Activated CD4-positive, alpha-beta memory T cell treated with anti-CD3 and anti-CD28 coated beads, Interleukin-2, amount 10 ng/mL, durations not matched to agents 7 days and 5 days (primary cell): Measurements from ENCODE around the gene PTGES3L. TPM values are rescaled to one million over a fixed set of nuclear protein-coding genes. Genes with fewer than 3 reads are reported as not detected.
A peak's percentile ranks its signal among the peaks of the same experiment; 100 is the strongest.
"Not testable (repeated sequence)": the region's sequence is repeated elsewhere in the genome, so short reads cannot be mapped to it uniquely, and the experiment has no call there.

ENCODE experiments used
- CTCF ChIA-PET: fragments of 350-600 bp; sonication (Branson Sonifier 250); formaldehyde crosslinking; loops from one replicate; lab custom pipeline; 2021; ENCODE audit warnings: antibody characterized with exemption, inconsistent platforms; lab: Charles Lee
- POLR2A ChIA-PET: fragments of 350-600 bp; sonication (Branson Sonifier 250); formaldehyde crosslinking; loops from one replicate; lab custom pipeline; 2021; ENCODE audit warnings: antibody characterized with exemption; lab: Charles Lee
- DNase-seq: peaks from one replicate; pipeline ENCODE4 v3.0.0-alpha.2; 2020
- H3K27ac Mint-ChIP-seq: one replicate; pipeline ENCODE4 v1.8.0; 2021; ENCODE audit warnings: mild to moderate bottlenecking, mixed read lengths
- H3K27me3 Mint-ChIP-seq: one replicate; pipeline ENCODE4 v1.8.0; 2021; ENCODE audit warnings: mixed read lengths
- H3K36me3 Mint-ChIP-seq: one replicate; pipeline ENCODE4 v1.8.0; 2021; ENCODE audit warnings: low read depth, mixed read lengths
- H3K4me1 Mint-ChIP-seq: one replicate; pipeline ENCODE4 v1.8.0; 2021; ENCODE audit warnings: mixed read lengths
- H3K4me3 Mint-ChIP-seq: one replicate; pipeline ENCODE4 v1.8.0; 2021; ENCODE audit warnings: mild to moderate bottlenecking, mixed read lengths
- H3K9me3 Mint-ChIP-seq: one replicate; pipeline ENCODE4 v1.8.0; 2021; ENCODE audit warnings: mixed read lengths
- total RNA-seq, 2 experiments: library from RNA; stranded (reverse); gene quantifications; one replicate each; pipeline ENCODE4 v1.2.3, GENCODE V29; 2021

The PTGES3L gene
- total RNA-seq, 2 experiments from 2014 or later = 0.40 to 0.65 TPM

DNA sequence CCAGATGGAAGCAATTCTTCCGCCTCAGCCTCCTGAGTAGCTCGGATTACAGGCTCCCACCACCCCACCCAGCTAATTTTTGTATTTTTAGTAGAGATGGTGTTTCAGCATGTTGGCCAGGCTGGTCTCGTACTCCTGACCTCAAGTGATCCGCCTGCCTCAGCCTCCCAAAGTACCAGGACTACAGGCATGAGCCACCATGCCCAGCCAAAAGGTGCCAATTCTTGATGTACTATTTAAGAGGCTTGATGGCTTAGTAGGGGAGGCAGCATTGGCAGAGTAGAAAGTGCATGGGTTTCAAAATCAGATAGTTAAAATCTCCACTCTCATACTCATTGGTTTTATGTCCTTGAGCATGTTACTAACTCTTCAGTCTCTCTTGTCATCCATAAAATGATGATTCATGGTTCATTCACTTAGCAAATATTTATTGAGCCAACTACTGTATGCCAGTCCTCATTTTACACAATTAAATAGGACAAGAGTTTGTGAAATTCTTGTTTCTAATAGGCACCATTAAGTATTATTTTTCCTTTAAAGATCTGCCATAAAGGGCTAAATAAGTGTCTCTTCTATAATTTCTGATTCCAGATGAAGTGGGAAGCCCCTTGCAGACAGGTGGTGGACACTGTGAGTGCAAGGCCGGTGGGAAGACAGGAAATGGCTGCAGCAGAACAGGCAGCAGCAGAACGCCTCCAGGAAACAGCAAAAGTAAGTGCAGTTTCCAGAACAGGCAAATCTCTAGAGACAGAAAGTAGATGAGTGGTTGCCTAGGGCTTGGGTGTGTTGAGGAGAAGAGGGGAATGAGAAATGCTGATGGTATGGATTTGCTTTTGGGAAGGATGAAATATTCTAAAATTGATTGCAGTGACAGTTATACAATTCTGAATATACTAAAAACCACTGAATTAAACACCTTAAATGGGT is 10.1 kb upstream of the PTGES3L start:
- no peak overlapping the region for H3K27ac Mint-ChIP-seq
- no peaks in the 10 kb centered on the region for H3K9me3 Mint-ChIP-seq
- no peak for DNase-seq
- no peak overlapping the region for H3K4me3 Mint-ChIP-seq
- no peaks in the 10 kb centered on the region for H3K27me3 Mint-ChIP-seq
- POLR2A ChIA-PET = interaction anchor here (4.9 kb wide), 1 partner anchor 8 kb away, joined by 15 read pairs; the partner anchor contains the start of gene RPL27
- peaks cover 7% of the 10 kb centered on the region for H3K4me1 Mint-ChIP-seq
- peaks cover 74% of the 10 kb centered on the region for H3K36me3 Mint-ChIP-seq
- CTCF ChIA-PET = no interaction called here

DNA sequence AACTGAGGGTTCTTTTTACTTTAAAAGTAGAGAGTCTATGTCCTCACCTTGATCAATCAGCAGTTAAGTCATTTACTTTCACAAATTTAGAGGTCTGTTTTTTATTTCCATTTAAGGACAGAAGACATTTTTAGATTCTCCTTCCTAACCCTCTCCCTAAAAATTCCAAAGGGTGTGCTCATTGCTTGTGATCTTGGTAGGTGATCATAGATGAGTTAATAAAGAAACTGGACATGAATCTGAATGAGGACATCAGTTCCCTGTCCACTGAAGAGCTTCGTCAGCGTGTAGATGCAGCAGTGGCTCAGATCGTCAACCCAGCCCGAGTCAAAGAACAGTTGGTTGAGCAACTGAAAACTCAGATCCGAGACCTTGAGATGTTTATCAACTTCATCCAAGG is 9.3 kb upstream of the PTGES3L start:
- Mint-ChIP-seq H3K9me3 (no peaks in the 10 kb centered on the region), H3K4me3 (no peak overlapping the region), H3K27ac (no peak overlapping the region), H3K4me1 (peaks cover 13% of the 10 kb centered on the region), H3K36me3 (peaks cover 71% of the 10 kb centered on the region), H3K27me3 (no peaks in the 10 kb centered on the region)
- ChIA-PET POLR2A (interaction anchor here (4.9 kb wide), 1 partner anchor 9 kb away, joined by 15 read pairs; the partner anchor contains the start of gene RPL27), CTCF (no interaction called here)
- DNase-seq = no peak

DNA sequence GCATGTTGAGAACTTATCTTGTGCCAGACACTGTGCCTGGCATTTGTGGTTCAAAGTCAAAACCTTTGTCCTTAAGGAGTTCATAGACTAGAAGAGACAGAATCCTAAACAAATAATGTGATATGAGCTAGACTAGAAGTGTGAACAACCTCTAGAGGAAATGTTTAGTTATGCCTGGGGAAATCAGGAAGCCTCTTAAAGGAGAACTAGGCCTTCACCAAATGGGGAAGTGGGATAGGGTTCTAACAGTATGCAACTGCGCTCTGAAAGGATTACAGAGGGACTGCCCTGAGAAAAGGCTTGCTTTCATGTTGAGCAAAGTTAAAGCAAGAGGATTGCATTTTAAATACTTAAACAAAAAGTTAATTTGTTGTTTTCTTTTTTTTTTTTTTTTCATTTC is 5.3 kb upstream of the PTGES3L start:
- H3K27me3 Mint-ChIP-seq = no peaks in the 10 kb centered on the region
- H3K4me1 Mint-ChIP-seq = peaks cover 31% of the 10 kb centered on the region
- POLR2A ChIA-PET = interaction anchor here (0.6 to 4.9 kb wide), 2 partner anchors 13 to 281 kb away, joined by 3 to 15 read pairs; partner anchors contain the start of gene RPL27
- H3K9me3 Mint-ChIP-seq = no peaks in the 10 kb centered on the region
- H3K36me3 Mint-ChIP-seq = peaks cover 58% of the 10 kb centered on the region
- DNase-seq = no peak
- peak overlapping the region; percentile 29 for H3K27ac Mint-ChIP-seq
- H3K4me3 Mint-ChIP-seq = no peak overlapping the region
- CTCF ChIA-PET = interaction anchor here (0.7 to 2.6 kb wide), 2 partner anchors 9 to 13 kb away, joined by 3 to 9 read pairs; partner anchors contain the start of gene RPL27

DNA sequence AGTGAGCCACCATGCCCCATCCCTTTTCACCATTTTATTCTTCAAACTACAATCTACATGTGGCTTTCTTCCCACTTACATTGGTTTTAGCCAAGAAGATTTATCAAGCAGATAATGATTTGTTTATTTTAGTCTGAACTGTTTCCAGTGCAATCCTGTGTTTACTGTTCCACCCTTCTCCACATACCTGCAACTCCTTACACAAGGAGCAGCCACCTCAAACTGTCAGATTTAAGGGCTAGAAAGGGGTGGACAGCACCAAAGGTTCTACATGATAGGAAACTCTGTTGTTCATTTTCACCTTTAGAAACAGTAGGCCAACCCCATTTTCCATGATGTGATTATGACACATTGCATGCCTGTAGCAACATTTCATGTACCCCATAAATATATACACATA is 2.4 kb upstream of the PTGES3L start:
- no peaks in the 10 kb centered on the region for H3K27me3 Mint-ChIP-seq
- H3K27ac Mint-ChIP-seq = no peak overlapping the region
- peaks cover 34% of the 10 kb centered on the region for H3K36me3 Mint-ChIP-seq
- peaks cover 41% of the 10 kb centered on the region for H3K4me1 Mint-ChIP-seq
- DNase-seq = no peak
- H3K4me3 Mint-ChIP-seq = peak overlapping the region; percentile 26
- ChIA-PET POLR2A (interaction anchor here (0.7 to 2.3 kb wide), 2 partner anchors 16 to 19 kb away, joined by 3 to 17 read pairs; partner anchors contain the start of gene RPL27), CTCF (interaction anchor here (1.5 kb wide), 1 partner anchor 16 kb away, joined by 5 read pairs; the partner anchor contains the start of gene RPL27)
- no peaks in the 10 kb centered on the region for H3K9me3 Mint-ChIP-seq

DNA sequence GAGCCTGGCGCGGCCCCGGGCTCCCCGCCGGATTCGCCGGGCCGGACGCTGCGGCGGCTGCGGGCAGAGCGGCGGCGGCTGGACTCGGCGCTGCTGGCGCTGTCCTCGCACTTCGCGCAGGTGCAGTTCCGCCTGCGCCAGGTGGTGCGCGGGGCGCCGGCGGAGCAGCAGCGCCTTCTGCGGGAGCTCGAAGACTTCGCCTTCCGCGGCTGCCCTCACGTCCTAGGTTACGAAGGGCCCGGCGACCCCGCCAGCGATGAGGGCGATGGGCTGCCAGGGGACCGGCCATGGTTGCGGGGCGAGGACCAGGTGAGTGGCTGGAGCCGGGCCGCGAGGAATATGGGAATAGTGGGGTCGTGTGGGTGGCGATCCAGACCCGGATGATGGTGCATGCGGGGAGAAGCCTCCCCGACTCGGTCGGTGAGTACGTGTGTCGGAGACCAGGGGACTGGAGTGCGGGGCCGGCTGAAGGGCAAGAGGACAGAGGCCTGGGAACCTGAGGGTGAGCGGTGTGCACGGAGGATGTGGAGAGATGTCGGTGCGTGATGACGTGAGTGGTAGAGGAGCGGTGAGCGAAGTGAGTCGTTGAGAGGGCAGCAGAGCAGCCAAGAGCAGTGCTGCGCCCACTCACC is 1.0 kb upstream of the PTGES3L start:
- ChIA-PET POLR2A (interaction anchor here (1.0 to 2.3 kb wide), 2 partner anchors 13 to 17 kb away, joined by 3 to 17 read pairs; partner anchors contain the start of gene RPL27), CTCF (interaction anchor here (0.5 to 1.3 kb wide), 3 partner anchors 17 to 402 kb away, joined by 3 to 4 read pairs (median 3); partner anchors contain the start of gene RPL27)
- H3K27me3 Mint-ChIP-seq = no peaks in the 10 kb centered on the region
- H3K4me3 Mint-ChIP-seq = peak overlapping the region; percentile 98
- DNase-seq = peak; percentile 74
- H3K27ac Mint-ChIP-seq = peak overlapping the region; percentile 87
- peaks cover 25% of the 10 kb centered on the region for H3K36me3 Mint-ChIP-seq
- H3K9me3 Mint-ChIP-seq = no peaks in the 10 kb centered on the region
- H3K4me1 Mint-ChIP-seq = peaks cover 41% of the 10 kb centered on the region

DNA sequence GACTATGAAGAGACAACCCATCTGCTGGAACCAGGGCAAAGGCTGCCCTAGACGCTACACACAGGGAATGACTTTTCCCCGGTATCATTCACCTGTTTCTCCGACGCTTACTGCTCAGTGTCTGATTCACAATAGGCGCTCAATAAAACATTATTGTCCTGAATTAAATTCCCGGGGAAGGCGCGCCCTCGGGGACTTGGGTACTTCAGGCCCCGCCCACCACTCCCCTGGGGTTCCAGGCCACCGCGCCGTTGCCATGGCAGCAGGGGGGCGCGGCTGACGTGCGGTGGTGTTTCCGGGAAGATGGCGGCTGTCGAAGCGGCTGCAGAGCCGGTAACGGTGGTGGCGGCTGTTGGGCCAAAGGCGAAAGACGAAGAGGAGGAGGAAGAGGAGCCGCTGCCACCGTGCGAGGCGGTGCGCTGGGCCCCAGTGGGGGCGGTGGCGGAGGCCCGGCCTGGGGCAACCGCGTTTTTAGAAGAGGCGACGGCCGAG is 440 bp upstream of the PTGES3L start, which contains the start of gene RUNDC1:
Gene RUNDC1 (plus strand): TSS at position 292 of the 492 bp plus-strand sequence. CDS start 12 bp downstream, at position 304.
- ChIA-PET CTCF (interaction anchor here (1.0 to 1.3 kb wide), 2 partner anchors 18 to 50 kb away, joined by 3 read pairs; partner anchors contain the start of gene RPL27), POLR2A (interaction anchor here (1.0 to 2.3 kb wide), 3 partner anchors 12 to 18 kb away, joined by 3 to 17 read pairs (median 16); partner anchors contain the start of gene RPL27)
- Mint-ChIP-seq H3K4me1 (peaks cover 38% of the 10 kb centered on the region), H3K27ac (peak within 1 kb of the TSS; percentile 87), H3K4me3 (peak within 1 kb of the TSS; percentile 98), H3K9me3 (no peaks in the 10 kb centered on the region), H3K36me3 (peaks cover 21% of the 10 kb centered on the region), H3K27me3 (no peaks in the 10 kb centered on the region)
- DNase-seq = peak; percentile 91

DNA sequence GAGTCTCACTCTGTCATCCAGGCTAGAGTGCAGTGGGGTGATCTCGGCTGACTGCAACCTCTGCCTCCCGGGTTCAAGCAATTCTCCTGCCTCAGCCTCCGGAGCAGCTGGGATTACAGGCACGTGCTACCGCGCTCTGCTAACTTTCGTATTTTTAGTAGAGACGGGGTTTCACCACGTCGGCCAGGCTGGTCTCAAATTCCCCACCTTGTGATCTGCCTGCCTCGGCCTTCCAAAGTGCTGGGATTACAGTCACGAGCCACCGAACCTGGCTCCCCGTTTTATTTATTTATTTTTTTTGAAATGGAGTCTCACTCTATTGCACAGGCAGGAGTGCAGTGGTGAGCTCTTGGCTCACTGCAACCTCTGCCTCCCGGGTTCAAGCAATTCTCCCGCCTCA is 4.2 kb downstream of the PTGES3L start:
- not testable (repeated sequence) for H3K27ac Mint-ChIP-seq, H3K36me3 Mint-ChIP-seq, H3K4me3 Mint-ChIP-seq, DNase-seq, H3K9me3 Mint-ChIP-seq, H3K27me3 Mint-ChIP-seq
- H3K4me1 Mint-ChIP-seq = peaks cover 14% of the 10 kb centered on the region
- POLR2A ChIA-PET = interaction anchor here (1.2 kb wide), 1 partner anchor 23 kb away, joined by 4 read pairs; the partner anchor contains the start of gene RPL27
- CTCF ChIA-PET = interaction anchor here (0.6 to 1.1 kb wide), 2 partner anchors 9 to 152 kb away, joined by 3 read pairs; partner anchors contain the start of gene BECN1

DNA sequence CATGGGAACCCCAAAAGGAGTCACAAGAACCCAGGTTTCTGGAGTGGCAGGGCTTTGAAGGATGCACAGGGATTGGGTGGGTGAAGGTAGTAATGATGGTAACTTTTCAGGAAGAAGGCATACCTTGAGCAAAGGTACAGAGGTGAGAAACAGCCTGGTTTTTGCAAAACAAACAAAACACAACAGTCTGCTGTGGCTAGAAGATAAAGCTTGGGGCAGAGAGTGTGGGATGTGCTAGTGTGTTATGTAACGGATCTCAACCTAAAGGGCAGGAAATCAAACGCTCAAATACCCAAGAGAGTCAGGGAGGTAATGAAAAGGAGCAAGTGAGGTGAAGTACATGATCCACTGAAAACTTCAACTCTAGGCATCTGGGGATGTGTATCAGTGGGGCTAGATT is 4.6 kb downstream of the PTGES3L start:
- no peak for DNase-seq
- H3K4me3 Mint-ChIP-seq = no peak overlapping the region
- CTCF ChIA-PET = interaction anchor here (1.1 kb wide), 1 partner anchor 151 kb away, joined by 3 read pairs; the partner anchor contains the start of gene BECN1
- peaks cover 13% of the 10 kb centered on the region for H3K4me1 Mint-ChIP-seq
- H3K36me3 Mint-ChIP-seq = peaks cover under 1% of the 10 kb centered on the region
- POLR2A ChIA-PET = no interaction called here
- H3K9me3 Mint-ChIP-seq = no peaks in the 10 kb centered on the region
- no peaks in the 10 kb centered on the region for H3K27me3 Mint-ChIP-seq
- H3K27ac Mint-ChIP-seq = no peak overlapping the region

DNA sequence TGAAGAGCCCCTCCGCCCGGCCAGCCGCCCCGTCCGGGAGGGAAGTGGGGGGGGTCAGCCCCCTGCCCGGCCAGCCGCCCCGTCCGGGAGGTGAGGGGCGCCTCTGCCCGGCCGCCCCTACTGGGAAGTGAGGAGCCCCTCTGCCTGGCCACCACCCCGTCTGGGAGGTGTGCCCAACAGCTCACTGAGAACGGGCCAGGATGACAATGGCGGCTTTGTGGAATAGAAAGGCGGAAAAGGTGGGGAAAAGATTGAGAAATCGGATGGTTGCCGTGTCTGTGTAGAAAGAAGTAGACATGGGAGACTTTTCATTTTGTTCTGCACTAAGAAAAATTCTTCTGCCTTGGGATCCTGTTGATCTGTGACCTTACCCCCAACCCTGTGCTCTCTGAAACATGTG is 6.6 kb downstream of the PTGES3L start:
- H3K36me3 Mint-ChIP-seq, DNase-seq, H3K27me3 Mint-ChIP-seq, H3K4me1 Mint-ChIP-seq, POLR2A ChIA-PET, CTCF ChIA-PET, H3K27ac Mint-ChIP-seq, H3K4me3 Mint-ChIP-seq, H3K9me3 Mint-ChIP-seq: not testable (repeated sequence)

DNA sequence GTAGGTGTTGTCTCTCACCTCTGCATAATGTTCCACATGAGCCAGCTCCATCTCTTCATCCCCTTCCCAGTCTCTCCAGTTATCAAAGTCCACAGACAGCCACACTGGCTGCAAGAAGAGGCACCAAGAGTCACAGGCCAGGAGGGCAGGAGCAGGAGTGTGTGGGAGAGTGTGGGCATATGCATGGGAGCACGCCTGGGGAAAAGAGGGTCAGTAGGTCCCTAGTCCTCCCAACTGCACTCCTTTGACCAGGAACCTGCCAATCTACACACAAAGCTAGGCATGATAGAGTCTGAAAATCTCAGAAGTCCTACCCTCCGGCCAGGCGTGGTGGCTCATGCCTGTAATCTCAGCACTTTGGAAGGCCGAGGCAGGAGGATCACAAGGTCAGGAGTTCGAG is 8.3 kb downstream of the PTGES3L start:
- DNase-seq = no peak
- ChIA-PET CTCF (interaction anchor here (1.2 kb wide), 1 partner anchor 26 kb away, joined by 3 read pairs; the partner anchor contains the start of gene RPL27), POLR2A (no interaction called here)
- H3K27ac Mint-ChIP-seq = no peak overlapping the region
- no peaks in the 10 kb centered on the region for H3K36me3 Mint-ChIP-seq
- no peak overlapping the region for H3K4me3 Mint-ChIP-seq
- no peaks in the 10 kb centered on the region for H3K27me3 Mint-ChIP-seq
- H3K9me3 Mint-ChIP-seq = no peaks in the 10 kb centered on the region
- peaks cover 2% of the 10 kb centered on the region for H3K4me1 Mint-ChIP-seq

DNA sequence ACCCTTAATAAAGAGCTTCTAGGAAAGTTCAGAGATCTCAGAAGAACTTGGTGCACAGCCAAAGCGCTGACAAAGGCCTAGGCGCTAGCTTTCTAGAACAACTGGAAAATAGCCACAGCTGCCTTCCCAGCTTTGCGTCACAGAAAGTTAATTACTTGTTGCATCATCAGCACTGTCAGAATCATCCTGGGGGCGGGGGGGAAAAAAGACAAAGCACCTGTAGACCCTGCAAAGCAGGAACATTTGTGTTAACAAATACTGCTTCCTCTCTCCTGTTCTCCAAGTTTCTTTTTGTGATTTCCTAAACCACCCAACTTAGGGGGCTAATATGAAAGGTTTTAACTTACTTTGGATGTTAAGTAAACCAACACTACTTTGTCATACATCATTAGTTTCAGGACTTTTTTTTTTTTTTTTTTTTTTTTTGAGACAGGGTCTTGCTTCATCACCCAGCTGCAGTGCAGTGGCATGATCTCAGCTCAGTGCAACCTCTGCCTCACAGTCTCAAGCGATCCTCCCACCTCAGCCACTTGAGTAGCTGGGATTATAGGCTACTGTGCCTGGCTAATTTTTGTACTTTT is 10.8 kb downstream of the PTGES3L start:
- no peaks in the 10 kb centered on the region for H3K9me3 Mint-ChIP-seq
- H3K4me3 Mint-ChIP-seq = no peak overlapping the region
- no peaks in the 10 kb centered on the region for H3K27me3 Mint-ChIP-seq
- CTCF ChIA-PET = interaction anchor here (1.1 to 1.6 kb wide), 2 partner anchors 29 kb away, joined by 3 to 4 read pairs; partner anchors contain the start of gene RPL27
- no peak overlapping the region for H3K27ac Mint-ChIP-seq
- H3K36me3 Mint-ChIP-seq = peaks cover 6% of the 10 kb centered on the region
- POLR2A ChIA-PET = interaction anchor here (1.0 to 1.5 kb wide), 2 partner anchors 347 to 399 kb away, joined by 3 to 4 read pairs; no protein-coding TSS in a partner anchor
- no peak for DNase-seq
- peaks cover 8% of the 10 kb centered on the region for H3K4me1 Mint-ChIP-seq
